GM19240 (cell line): ENCODE results near the gene AHRR.
"Not testable (repeated sequence)": the region's sequence is repeated elsewhere in the genome, so short reads cannot be mapped to it uniquely, and the experiment has no call there.

Experiments
- DNase-seq: peaks from one replicate; pipeline ENCODE4 v3.0.0; 2011; ENCODE audit warnings: low spot score; ENCODE audit not compliant: insufficient read length

AHRR gene

GRCh38 chr5:305459-305858, 16.1 kb upstream of the AHRR start:
- DNase-seq = no peak

GRCh38 chr5:306011-306805, 15.3 kb upstream of the AHRR start:
- no peak for DNase-seq

GRCh38 chr5:307306-307705, 14.2 kb upstream of the AHRR start:
- DNase-seq = no peak

GRCh38 chr5:307794-308579, 13.5 kb upstream of the AHRR start:
- no peak for DNase-seq

- DNase-seq = no peak
These were observed 12.7 kb upstream of the AHRR start for GRCh38 chr5:308672-309271.

- DNase-seq = not testable (repeated sequence)
These were observed 11.7 kb upstream of the AHRR start for GRCh38 chr5:309831-310230.

GRCh38 chr5:310516-310915, 11.0 kb upstream of the AHRR start:
- no peak for DNase-seq

- DNase-seq = no peak
These were observed 10.5 kb upstream of the AHRR start for GRCh38 chr5:310941-311434.

GRCh38 chr5:311963-312362, 9.6 kb upstream of the AHRR start:
- DNase-seq = no peak

- DNase-seq = no peak
These were observed 8.7 kb upstream of the AHRR start for GRCh38 chr5:312845-313244.

- no peak for DNase-seq
These were observed 8.2 kb upstream of the AHRR start for GRCh38 chr5:313265-313664.

- DNase-seq = no peak
These were observed 7.6 kb upstream of the AHRR start for GRCh38 chr5:313806-314376.

- no peak for DNase-seq
These were observed 6.6 kb upstream of the AHRR start for GRCh38 chr5:314676-315487.

GRCh38 chr5:315488-316209, 5.9 kb upstream of the AHRR start:
- no peak for DNase-seq

- no peak for DNase-seq
These were observed 5.1 kb upstream of the AHRR start for GRCh38 chr5:316210-317085.

- peak; percentile 73 for DNase-seq
These were observed 4.3 kb upstream of the AHRR start for GRCh38 chr5:317086-317811.

- no peak for DNase-seq
These were observed 3.1 kb upstream of the AHRR start for GRCh38 chr5:318341-318897.

GRCh38 chr5:318931-319601, 2.4 kb upstream of the AHRR start:
- DNase-seq = no peak
